ENCODE results near the gene SUSD3. TPM values are rescaled to one million over a fixed set of nuclear protein-coding genes. Genes with fewer than 3 reads are reported as not detected.
A peak's percentile ranks its signal among the peaks of the same experiment; 100 is the strongest.

Gene SUSD3
- total RNA-seq, 1 experiment from 2014 or later, result 9.0 TPM

DNA sequence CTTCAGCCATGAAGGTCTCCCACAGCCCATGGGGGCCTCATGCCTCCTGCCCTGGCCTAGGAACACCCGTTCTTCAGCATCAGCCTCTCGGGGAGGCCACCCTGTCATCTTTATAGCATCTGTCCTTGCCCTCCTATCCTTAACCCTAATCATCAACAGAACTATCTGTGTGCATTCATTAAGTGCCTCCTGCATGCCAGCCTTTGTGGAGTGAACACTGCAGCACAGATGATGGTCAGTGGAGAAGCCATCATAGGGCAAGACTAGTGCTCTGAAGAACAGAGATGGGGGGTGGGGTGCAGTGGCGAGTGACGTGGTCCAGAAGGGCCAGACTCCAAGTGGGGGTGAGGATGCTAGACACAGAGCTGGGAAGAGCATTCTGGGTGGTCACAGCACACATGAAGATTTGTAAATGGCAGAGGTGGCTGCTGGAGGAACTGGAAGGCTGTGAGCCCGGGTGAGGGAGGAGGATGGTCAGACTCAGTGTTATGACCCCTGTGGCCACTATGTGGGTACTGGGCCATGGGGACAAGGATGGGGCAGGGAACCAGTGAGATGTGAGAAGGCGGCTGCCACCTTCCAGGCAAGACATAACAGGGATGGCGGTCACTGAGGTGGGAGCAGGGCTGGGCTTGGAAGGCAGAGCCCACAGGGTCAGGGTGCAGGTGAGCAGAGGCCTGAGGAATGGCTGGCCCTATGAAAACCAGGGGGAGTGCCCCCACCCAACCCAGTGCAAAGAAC, 33.9 kb downstream of the SUSD3 start:
- no CpG with 5 or more reads among the region's 7 CpGs for whole genome bisulfite sequencing (ENCODE audit: extremely low coverage, insufficient read length, low lambda C conversion rate)
- peak; percentile 19 for DNase-seq

More for the DNA sequence above, 33.9 kb downstream of the SUSD3 start:
- no peak overlapping the region for H3K56ac ChIP-seq (ENCODE audit: insufficient read length, low read depth, low read length)
- H3T11ph ChIP-seq (ENCODE audit: low read length), result no peak overlapping the region
- peaks cover 3% of the 10 kb centered on the region for H4K20me1 ChIP-seq (ENCODE audit: control insufficient read depth, insufficient read depth, insufficient read length)
- H3K27me3 Mint-ChIP-seq (ENCODE audit: low read depth), result peaks cover 2% of the 10 kb centered on the region
- H4K5ac ChIP-seq (ENCODE audit: insufficient read length, low read depth, low read length), result no peak overlapping the region
- peaks cover 0 to 4% (median 0%) of the 10 kb centered on the region in 3 experiments; a peak in 1 of 7 replicates for H3K36me3 Mint-ChIP-seq (ENCODE audit: insufficient read depth in 1 of 3, low read depth in 3 of 3)
- no peaks in the 10 kb centered on the region for H3K9me3 ChIP-seq (ENCODE audit: control insufficient read depth, low read depth, low read length)
- no peak overlapping the region for H2AFZ ChIP-seq (ENCODE audit: low read length)
- H4K91ac ChIP-seq (ENCODE audit: insufficient read length, low read depth, low read length), result no peak overlapping the region
- no peak overlapping the region for H3K18ac ChIP-seq (ENCODE audit: insufficient read length, low read depth, low read length)
- TF ChIP-seq, protein P1, sequence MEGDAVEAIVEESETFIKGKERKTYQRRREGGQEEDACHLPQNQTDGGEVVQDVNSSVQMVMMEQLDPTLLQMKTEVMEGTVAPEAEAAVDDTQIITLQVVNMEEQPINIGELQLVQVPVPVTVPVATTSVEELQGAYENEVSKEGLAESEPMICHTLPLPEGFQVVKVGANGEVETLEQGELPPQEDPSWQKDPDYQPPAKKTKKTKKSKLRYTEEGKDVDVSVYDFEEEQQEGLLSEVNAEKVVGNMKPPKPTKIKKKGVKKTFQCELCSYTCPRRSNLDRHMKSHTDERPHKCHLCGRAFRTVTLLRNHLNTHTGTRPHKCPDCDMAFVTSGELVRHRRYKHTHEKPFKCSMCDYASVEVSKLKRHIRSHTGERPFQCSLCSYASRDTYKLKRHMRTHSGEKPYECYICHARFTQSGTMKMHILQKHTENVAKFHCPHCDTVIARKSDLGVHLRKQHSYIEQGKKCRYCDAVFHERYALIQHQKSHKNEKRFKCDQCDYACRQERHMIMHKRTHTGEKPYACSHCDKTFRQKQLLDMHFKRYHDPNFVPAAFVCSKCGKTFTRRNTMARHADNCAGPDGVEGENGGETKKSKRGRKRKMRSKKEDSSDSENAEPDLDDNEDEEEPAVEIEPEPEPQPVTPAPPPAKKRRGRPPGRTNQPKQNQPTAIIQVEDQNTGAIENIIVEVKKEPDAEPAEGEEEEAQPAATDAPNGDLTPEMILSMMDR (conservative IDR thresholded peaks at IDR 0.05), result no peak
- no peak overlapping the region for H3K4me2 ChIP-seq (ENCODE audit: insufficient read depth, insufficient read length, low read length)
- peaks cover 17 to 18% of the 10 kb centered on the region in 2 experiments for H3K4me1 Mint-ChIP-seq
- H2BK5ac ChIP-seq (ENCODE audit: insufficient read length, low read length), result no peak overlapping the region
- no peaks in the 10 kb centered on the region; a peak in 1 of 5 replicates for H3K9me3 Mint-ChIP-seq
- no peaks in the 10 kb centered on the region; the same call in 1 of the 2 replicates for H3K4me1 ChIP-seq (ENCODE audit: insufficient read depth, low read length)
- no peak overlapping the region for H3K27ac Mint-ChIP-seq
- no peaks in the 10 kb centered on the region for H3K27me3 ChIP-seq (ENCODE audit: insufficient read depth, low read length)
- no peak overlapping the region for H3K23ac ChIP-seq (ENCODE audit: insufficient read length, low read depth, low read length)
- H3K9ac ChIP-seq (ENCODE audit: extremely low read depth, insufficient read length, low read length), result no peak overlapping the region
- H3K79me1 ChIP-seq (ENCODE audit: insufficient read depth, low read depth, low read length, poor library complexity, severe bottlenecking), result no peaks in the 10 kb centered on the region
- H4K8ac ChIP-seq (replicated peaks; ENCODE audit: insufficient read length, low read depth, low read length), result no peak overlapping the region
- peaks cover 9% of the 10 kb centered on the region for H3K23me2 ChIP-seq (ENCODE audit: insufficient read length, low read depth, low read length, poor library complexity, severe bottlenecking)
- no peak overlapping the region for H3K4ac ChIP-seq (ENCODE audit: low read depth, low read length)
- no peak overlapping the region for H2BK20ac ChIP-seq (ENCODE audit: low read depth, low read length, poor library complexity, severe bottlenecking)
- H3K79me2 ChIP-seq (ENCODE audit: insufficient read depth, low read length), result no peaks in the 10 kb centered on the region
- H2AK5ac ChIP-seq (ENCODE audit: insufficient read length, low read length), result no peak overlapping the region
- no peak overlapping the region for H2BK15ac ChIP-seq (ENCODE audit: low read depth, low read length)
- H2BK12ac ChIP-seq (ENCODE audit: insufficient read length, low read depth, low read length), result no peak overlapping the region
- H3K14ac ChIP-seq (ENCODE audit: insufficient read depth, low read length), result no peak overlapping the region; the same call in 1 of the 2 replicates
- H3K27ac ChIP-seq (ENCODE audit: insufficient read length, low read depth, low read length), result no peak overlapping the region
- no peak overlapping the region for H2BK120ac ChIP-seq (ENCODE audit: low read depth, low read length, poor library complexity, severe bottlenecking)
- no peak overlapping the region for H3K4me3 Mint-ChIP-seq

All from H9 (cell line).